Stimulated activated CD8-positive, alpha-beta memory T cell treated with anti-CD3 and anti-CD28 coated beads, Interleukin-7, amount 100 ng/mL, for 48 hours (primary cell): Measurements from ENCODE around the gene ENOPH1.

Experiments
- DNase-seq, 2 donors: peaks; one replicate each; pipeline ENCODE4 v3.0.0-alpha.2; 2020; ENCODE audit warnings: low read depth in 1 of 2; ENCODE audit errors: extremely low read depth in 1 of 2

Gene ENOPH1

DNA sequence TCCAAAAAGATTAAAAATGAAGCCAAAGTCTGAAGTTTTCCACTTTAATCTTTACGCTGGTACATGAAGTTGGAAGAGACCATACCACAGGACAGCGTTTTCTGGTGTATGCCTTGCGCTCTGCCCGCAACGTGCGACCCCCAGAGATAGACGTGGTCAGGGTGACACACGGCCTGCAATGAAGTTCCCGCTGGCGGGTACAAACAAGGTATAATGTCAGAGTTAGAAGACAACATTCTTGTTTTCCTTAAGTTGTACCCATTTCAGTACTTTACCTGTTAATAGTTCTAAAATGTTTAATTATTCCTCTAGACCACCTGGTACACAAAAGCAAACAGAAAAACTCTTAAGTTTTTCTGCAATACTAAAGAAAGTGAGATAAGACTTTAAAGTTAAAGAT, 4.9 kb upstream of the ENOPH1 start:
- DNase-seq: no peak

DNA sequence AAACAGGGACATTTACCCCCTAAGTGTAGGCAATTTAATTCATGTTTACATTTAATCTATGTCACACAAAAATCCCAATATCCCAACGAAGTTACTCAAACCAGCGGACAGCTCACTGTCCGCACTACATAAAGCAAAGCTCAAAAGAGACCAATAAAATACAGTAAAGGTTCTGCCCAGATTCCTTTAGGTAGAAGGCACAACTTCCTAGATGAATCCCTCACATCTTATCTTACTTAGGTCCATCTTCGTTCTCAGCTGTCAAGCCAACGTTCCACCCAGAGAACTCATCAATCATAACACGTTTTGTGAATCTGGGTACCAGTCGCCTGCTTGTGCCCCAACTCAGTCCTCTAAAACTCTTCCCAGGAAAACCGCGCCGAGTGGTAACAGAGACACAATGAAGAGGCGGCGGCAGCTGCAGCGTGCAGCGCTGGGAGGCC, 1.8 kb upstream of the ENOPH1 start:
- no peak for DNase-seq

- peak; percentile 80 to 84 for DNase-seq
Measured at GRCh38 chr4:82428969-82429727, 1.2 kb upstream of the ENOPH1 start.

GRCh38 chr4:82429728-82430192, 630 bp upstream of the ENOPH1 start:
- DNase-seq: no peak

DNA sequence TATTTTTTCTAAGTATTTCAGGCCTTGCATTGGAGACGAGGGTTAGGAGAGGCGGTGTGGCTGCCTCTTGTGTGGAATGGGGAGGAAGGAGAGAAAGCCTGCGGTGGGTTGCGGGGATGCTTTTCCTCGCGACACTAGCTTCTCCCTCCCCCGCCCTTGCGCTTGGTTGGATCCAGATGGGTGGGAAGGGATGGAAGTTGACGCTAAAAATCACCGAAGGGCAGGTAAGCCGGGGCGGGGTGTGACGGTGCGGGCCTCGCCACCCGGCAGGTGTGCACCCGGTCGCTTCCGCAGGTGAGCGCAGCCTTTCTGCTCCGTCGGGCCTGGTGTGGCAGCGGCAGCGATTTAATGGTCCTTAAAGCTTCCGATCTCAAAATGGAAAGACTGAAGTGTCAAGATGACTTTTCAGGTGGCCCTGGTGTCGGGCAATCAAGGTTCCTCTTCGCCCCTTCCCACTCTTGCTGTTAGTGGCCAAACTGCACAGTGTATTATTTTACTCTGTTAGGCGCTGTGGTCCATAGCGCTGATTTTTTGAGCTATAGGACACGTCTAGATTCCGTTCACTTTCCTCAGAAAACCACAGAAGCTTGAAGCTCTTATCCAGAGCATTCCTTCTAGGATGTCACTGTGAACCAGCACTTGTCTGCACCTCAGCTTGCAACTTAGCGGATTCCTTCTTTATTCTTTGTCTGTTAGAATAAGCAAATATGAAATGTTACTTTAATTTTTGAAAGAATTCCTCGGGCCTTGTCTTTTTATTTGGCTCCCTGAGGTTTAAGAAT, 765 bp downstream of the ENOPH1 start:
- DNase-seq: no peak

GRCh38 chr4:82431831-82432230, 1.4 kb downstream of the ENOPH1 start:
- no peak for DNase-seq

DNA sequence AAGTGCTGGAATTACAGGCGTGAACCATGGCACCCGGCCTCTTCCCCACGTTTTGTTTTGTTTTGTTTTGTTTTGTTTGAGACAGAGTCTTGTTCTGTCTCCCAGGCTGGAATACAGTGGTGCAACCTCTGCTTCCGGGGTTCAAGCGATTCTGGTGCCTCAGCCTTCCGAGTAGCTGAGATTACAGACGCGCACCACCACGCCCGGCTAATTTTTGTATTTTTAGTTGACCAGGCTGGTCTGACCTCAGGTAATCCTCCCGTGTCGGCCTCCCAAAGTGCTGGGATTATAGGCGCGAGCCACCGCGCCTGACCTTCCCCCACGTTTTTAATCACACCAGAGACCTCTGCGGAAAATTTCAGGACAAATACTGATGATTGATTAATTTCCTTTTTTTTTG, 2.2 kb downstream of the ENOPH1 start:
- no peak for DNase-seq

DNA sequence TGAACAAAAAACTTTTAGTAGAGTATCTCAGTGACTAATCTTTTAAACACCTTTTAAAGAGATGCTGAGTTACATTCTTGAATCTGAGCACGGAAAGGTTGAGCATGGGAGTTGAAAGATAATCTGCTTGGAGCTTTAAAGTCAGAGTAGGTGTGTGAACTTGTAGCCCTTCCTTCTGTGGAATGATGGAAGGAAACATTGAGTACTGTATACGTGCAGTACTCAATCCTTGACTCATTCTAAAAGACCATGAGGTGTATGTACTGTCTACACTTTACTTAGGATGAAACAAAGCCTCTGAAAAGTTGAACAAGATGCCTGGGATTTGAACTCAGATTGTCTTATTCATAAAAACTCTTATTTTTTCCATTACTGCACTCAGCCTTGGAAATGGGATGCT, 3.4 kb downstream of the ENOPH1 start:
- no peak for DNase-seq

- DNase-seq: no peak
Measured at GRCh38 chr4:82434949-82435348, 4.6 kb downstream of the ENOPH1 start.

- no peak for DNase-seq
Measured at GRCh38 chr4:82436130-82436529, 5.7 kb downstream of the ENOPH1 start.

GRCh38 chr4:82436780-82437179, 6.4 kb downstream of the ENOPH1 start:
- no peak for DNase-seq

DNA sequence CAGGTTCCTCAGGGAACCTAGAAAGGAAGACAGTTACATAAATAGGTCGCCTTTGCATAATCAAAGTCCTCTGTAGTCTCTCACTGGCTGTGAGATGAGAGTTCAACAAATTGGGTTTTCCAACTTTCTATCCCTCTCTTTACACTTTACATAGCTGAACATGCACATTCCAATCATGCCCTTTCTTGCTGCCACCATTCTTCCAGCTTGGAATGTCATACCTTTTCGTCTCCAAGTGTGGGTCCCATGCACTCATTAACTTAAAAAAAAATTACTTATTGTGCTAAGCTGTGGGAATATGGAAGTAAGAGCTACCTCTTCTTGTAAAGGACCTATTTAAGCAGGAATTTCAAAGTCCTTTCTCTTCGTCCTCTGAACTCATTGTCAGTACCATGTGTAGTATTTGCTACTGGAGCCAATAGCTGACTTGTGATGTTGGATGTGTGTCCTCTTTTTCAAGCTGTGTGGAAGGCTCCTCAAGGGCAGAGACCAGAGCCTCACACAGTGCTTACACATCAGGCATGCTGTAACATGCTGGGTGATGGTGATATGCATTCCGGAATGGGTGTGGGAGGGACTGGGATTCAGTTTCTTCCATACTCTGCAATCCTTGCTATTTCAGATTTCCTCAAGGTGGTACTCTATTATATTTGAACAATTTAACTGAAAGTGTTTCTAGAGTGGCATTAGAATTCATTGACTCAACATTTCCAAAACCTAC, 7.1 kb downstream of the ENOPH1 start:
- DNase-seq: no peak

DNA sequence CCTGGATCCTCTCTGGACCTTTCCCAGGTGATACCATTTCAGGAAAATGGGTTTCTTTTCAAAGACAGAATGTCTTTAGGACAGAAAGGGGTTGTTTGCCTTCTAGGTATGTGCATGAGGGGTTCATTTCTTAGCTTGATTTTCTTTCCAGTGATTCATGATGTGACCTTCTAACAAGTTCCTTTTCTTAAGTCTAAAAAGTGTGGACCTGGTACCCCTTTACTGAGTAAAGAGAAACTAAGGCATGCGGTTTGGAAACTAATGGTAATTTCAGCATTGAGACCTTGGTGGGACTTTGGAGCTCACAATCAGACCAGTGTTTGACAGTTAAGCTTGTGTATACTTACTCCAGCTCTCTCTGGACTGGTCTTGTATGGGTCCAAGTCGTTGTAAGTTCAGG, 8.7 kb downstream of the ENOPH1 start:
- no peak for DNase-seq

GRCh38 chr4:82447886-82448285, 17.5 kb downstream of the ENOPH1 start:
- DNase-seq: no peak

DNA sequence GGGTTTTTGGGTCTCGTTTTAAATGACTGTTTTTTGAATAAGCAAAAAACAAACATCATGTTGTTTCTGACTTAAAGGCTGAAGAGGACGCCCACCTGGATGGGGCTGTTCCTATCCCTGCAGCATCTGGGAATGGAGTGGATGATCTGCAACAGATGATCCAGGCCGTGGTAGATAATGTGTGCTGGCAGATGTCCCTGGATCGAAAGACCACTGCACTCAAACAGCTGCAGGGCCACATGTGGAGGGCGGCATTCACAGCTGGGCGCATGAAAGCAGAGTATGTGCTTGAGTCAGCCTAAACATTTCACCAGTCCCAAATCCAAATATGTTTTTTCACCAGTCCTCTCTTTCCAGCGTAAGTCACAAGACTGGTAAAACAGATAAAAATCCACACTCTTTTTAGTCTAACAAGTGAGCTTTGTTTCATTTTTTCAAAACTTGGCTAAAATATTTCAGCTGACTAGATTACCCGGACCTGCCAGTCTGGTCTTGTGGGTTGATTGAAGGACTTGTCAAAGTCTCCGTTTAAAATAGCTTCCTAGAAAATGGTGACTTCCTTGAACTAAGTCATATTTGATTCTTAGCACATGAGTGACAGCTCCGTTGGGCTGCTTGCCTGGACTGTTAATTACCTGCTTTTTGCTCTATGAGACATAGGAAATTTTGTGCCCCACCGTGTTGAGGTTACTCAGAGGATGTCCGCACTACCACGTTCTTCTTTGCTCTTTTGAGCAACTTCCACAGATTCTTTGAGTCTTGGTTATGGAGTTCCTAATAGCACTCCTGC, 20.8 kb downstream of the ENOPH1 start:
- no peak for DNase-seq

DNA sequence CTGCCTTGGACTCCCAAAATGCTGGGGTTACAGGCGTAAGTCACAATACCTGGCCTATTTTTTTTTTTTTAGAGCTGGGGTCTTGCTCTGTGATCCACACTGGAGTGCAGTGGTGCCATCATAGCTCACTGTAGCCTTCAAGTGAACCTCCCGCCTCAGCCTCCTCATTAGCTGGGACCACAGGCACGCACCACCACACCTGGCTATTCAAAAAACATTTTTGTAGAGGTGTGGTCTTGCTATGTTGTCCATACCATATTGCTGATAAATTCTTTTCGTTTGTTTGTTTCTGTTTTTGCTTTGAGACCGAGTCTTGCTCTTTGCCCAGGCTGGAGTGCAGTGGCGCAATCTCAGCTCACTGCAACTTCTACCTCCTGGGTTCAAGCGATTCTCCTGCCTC, 21.6 kb downstream of the ENOPH1 start:
- no peak for DNase-seq

DNA sequence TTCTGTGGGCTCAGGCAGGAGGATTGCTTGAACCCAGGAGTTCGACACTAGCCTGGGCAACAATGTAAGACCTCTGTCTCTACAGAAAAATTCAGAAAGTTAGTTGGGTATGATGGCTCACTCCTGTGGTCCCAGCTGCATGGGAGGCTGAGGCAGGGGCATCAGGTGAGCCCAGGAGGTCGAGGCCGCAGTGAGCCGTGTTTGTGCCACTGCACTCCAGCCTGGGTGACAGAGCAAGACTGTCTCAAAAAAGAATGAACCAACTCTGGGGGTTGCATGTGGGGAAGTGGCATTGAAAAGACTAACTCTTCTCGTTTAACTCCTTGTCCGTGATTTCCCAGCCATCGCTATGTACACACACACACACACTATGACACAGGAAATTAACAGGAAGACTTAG, 26.9 kb downstream of the ENOPH1 start:
- DNase-seq: no peak

GRCh38 chr4:82458729-82459128, 28.3 kb downstream of the ENOPH1 start:
- no peak for DNase-seq

DNA sequence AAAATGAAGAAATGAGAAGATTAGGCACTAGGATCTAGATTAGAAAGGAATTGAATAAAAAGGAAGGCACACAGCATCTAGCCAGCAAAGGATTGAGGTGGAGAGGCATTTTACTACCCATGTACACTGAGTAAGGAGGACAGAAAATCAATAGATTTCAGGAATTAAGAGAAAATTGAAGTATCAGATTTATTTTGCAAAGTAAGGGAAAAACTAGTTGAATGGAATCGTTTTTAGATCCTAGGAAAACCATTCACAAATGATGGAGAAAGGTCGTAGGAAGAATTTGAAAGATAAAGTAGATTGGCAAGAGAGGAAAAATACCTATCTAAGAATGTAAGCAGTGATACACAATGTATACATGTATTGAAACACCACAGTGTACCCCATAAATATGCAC, 31.3 kb downstream of the ENOPH1 start:
- no peak for DNase-seq

DNA sequence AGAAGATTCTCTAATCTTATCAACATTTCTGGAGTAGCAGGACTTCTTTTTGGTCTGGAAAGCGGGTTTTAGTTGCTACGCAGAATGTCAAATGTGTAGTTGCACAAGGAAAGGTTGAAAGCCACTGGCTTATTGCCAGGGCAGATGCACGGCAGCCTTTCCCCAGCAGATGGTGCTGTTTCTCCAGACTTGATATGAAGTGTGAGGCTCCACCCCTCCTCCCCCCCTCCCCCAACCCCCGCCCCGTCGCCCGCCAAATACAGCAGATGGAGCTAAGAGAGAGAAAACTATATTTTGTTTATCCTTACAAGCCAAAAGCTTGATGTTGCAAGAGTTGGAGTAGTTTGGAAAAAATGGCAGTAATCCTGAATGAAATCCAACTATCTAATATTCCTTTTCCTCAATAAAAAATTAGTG, 32.0 kb downstream of the ENOPH1 start:
- DNase-seq: peak; percentile 51 to 66

- DNase-seq: no peak
Measured at GRCh38 chr4:82463221-82463620, 32.8 kb downstream of the ENOPH1 start.
